H9 (cell line): ENCODE measurements around the gene OR4D10. TPM values are rescaled to one million over a fixed set of nuclear protein-coding genes. Genes with fewer than 3 reads are reported as not detected.

Experiments used
- DNase-seq: peaks from one replicate; pipeline ENCODE4 v3.0.0-alpha.2; 2017
- H2AFZ ChIP-seq: one replicate; pipeline ENCODE4 v1.6.1; 2013; ENCODE audit warnings: mild to moderate bottlenecking, low read length, control low read depth, moderate library complexity
- H2AK5ac ChIP-seq: 2 replicates; pipeline ENCODE4 v1.6.1; 2013; ENCODE audit warnings: low read length, control low read depth, mixed read lengths; ENCODE audit not compliant: insufficient read length
- H2BK120ac ChIP-seq: one replicate; pipeline ENCODE4 v1.6.1; 2013; ENCODE audit warnings: low read depth, mild to moderate bottlenecking, low read length, control low read depth, inconsistent platforms; ENCODE audit not compliant: poor library complexity, severe bottlenecking
- H2BK12ac ChIP-seq: 2 replicates; pipeline ENCODE4 v1.6.1; 2013; ENCODE audit warnings: low read length, control low read depth, mixed read lengths, low read depth; ENCODE audit not compliant: insufficient read length
- H2BK15ac ChIP-seq: 2 replicates; pipeline ENCODE4 v1.6.1; 2013; ENCODE audit warnings: low read depth, low read length, control low read depth
- H2BK20ac ChIP-seq: one replicate; pipeline ENCODE4 v1.6.1; 2013; ENCODE audit warnings: low read depth, mild to moderate bottlenecking, low read length, control low read depth, inconsistent platforms; ENCODE audit not compliant: poor library complexity, severe bottlenecking
- H2BK5ac ChIP-seq: 2 replicates; pipeline ENCODE4 v1.6.1; 2013; ENCODE audit warnings: low read length, control low read depth, mixed read lengths; ENCODE audit not compliant: insufficient read length
- H3K14ac ChIP-seq: 2 replicates; pipeline ENCODE4 v1.6.1; 2013; ENCODE audit warnings: low read length, control low read depth; ENCODE audit not compliant: insufficient read depth
- H3K18ac ChIP-seq: 2 replicates; pipeline ENCODE4 v1.6.1; 2013; ENCODE audit warnings: low read depth, mild to moderate bottlenecking, mixed read lengths, low read length, control low read depth; ENCODE audit not compliant: insufficient read length
- H3K23ac ChIP-seq: 2 replicates; pipeline ENCODE4 v1.6.1; 2013; ENCODE audit warnings: low read length, control low read depth, mixed read lengths, low read depth; ENCODE audit not compliant: insufficient read length
- H3K23me2 ChIP-seq: 2 replicates; pipeline ENCODE4 v1.6.1; 2013; ENCODE audit warnings: low read depth, mild to moderate bottlenecking, mixed read lengths, low read length, control low read depth; ENCODE audit not compliant: insufficient read length, poor library complexity, severe bottlenecking
- H3K27ac ChIP-seq: 2 replicates; pipeline ENCODE4 v1.5.1; 2013; ENCODE audit warnings: low read length, control low read depth, mixed read lengths, low read depth; ENCODE audit not compliant: insufficient read length
- H3K27me3 ChIP-seq: 2 replicates; pipeline ENCODE4 v1.6.1; 2013; ENCODE audit warnings: low read length, control low read depth, inconsistent platforms; ENCODE audit not compliant: insufficient read depth
- H3K4ac ChIP-seq: 2 replicates; pipeline ENCODE4 v1.6.1; 2013; ENCODE audit warnings: low read depth, mild to moderate bottlenecking, control low read depth, inconsistent platforms, low read length, moderate library complexity
- H3K4me1 ChIP-seq: 2 replicates; pipeline ENCODE4 v1.6.1; 2013; ENCODE audit warnings: low read length, control low read depth, inconsistent platforms; ENCODE audit not compliant: insufficient read depth
- H3K4me2 ChIP-seq: 2 replicates; pipeline ENCODE4 v1.6.1; 2013; ENCODE audit warnings: low read length, control low read depth, mixed read lengths; ENCODE audit not compliant: insufficient read length, insufficient read depth
- H3K56ac ChIP-seq: 2 replicates; pipeline ENCODE4 v1.6.1; 2013; ENCODE audit warnings: low read depth, mild to moderate bottlenecking, mixed read lengths, low read length, control low read depth; ENCODE audit not compliant: insufficient read length
- H3K79me1 ChIP-seq: 2 replicates; pipeline ENCODE4 v1.6.1; 2013; ENCODE audit warnings: low read depth, mild to moderate bottlenecking, moderate library complexity, low read length, control low read depth, inconsistent platforms; ENCODE audit not compliant: insufficient read depth, poor library complexity, severe bottlenecking
- H3K79me2 ChIP-seq: 2 replicates; pipeline ENCODE4 v1.6.1; 2013; ENCODE audit warnings: low read length, control low read depth, inconsistent platforms; ENCODE audit not compliant: insufficient read depth
- H3K9ac ChIP-seq: 2 replicates; pipeline ENCODE4 v1.6.1; 2013; ENCODE audit warnings: low read length, control low read depth, mixed read lengths; ENCODE audit not compliant: insufficient read length; ENCODE audit errors: extremely low read depth
- H3K9me3 ChIP-seq: one replicate; pipeline ENCODE4 v1.6.1; 2013; ENCODE audit warnings: low read depth, low read length, inconsistent platforms; ENCODE audit not compliant: control insufficient read depth
- H3T11ph ChIP-seq: one replicate; pipeline ENCODE4 v1.6.1; 2013; ENCODE audit warnings: mild to moderate bottlenecking, low read length, control low read depth, inconsistent platforms
- H4K20me1 ChIP-seq: one replicate; pipeline ENCODE4 v1.6.1; 2013; ENCODE audit not compliant: control insufficient read depth, insufficient read length, insufficient read depth
- H4K5ac ChIP-seq: 2 replicates; pipeline ENCODE4 v1.6.1; 2013; ENCODE audit warnings: low read depth, mild to moderate bottlenecking, mixed read lengths, low read length, control low read depth; ENCODE audit not compliant: insufficient read length
- H4K8ac ChIP-seq: replicated peaks from 2 replicates; pipeline ENCODE4 v1.6.1; 2013; ENCODE audit warnings: low read length, control low read depth, mixed read lengths, low read depth; ENCODE audit not compliant: insufficient read length
- H4K91ac ChIP-seq: 2 replicates; pipeline ENCODE4 v1.6.1; 2013; ENCODE audit warnings: low read depth, mild to moderate bottlenecking, moderate library complexity, mixed read lengths, low read length, control low read depth; ENCODE audit not compliant: insufficient read length
- H3K27ac Mint-ChIP-seq, 3 experiments: 2 replicates in 2 of 3; 3 replicates in 1 of 3; pipeline ENCODE4 v1.8.0; 2020 to 2021; ENCODE audit warnings: mixed read lengths in 3 of 3, mild to moderate bottlenecking in 1 of 3, moderate library complexity in 1 of 3
- H3K27me3 Mint-ChIP-seq: 2 replicates; pipeline ENCODE4 v1.8.0; 2021; ENCODE audit warnings: low read depth, mild to moderate bottlenecking, moderate library complexity, mixed read lengths
- H3K36me3 Mint-ChIP-seq, 3 experiments: 2 replicates in 2 of 3; 3 replicates in 1 of 3; pipeline ENCODE4 v1.8.0; 2020 to 2021; ENCODE audit warnings: low read depth in 3 of 3, mixed read lengths in 3 of 3; ENCODE audit not compliant: insufficient read depth in 1 of 3
- H3K4me1 Mint-ChIP-seq, 2 experiments: 2 replicates each; pipeline ENCODE4 v1.8.0; 2020; ENCODE audit warnings: mixed read lengths in 2 of 2
- H3K4me3 Mint-ChIP-seq, 2 experiments: 2 replicates in 1 of 2; 3 replicates in 1 of 2; pipeline ENCODE4 v1.8.0; 2020 to 2021; ENCODE audit warnings: mild to moderate bottlenecking in 2 of 2, mixed read lengths in 2 of 2, moderate library complexity in 1 of 2
- H3K9me3 Mint-ChIP-seq, 2 experiments: 2 replicates in 1 of 2; 3 replicates in 1 of 2; pipeline ENCODE4 v1.8.0; 2020; ENCODE audit warnings: mild to moderate bottlenecking in 2 of 2, mixed read lengths in 2 of 2, moderate library complexity in 1 of 2
- WGBS: extraction: QIAGEN DNeasy Blood & Tissue Kit; methylation state at CpG from one replicate; pipeline ENCODE4 v1.1.7; 2013; ENCODE audit warnings: missing lambda C conversion rate, low lambda C conversion rate, mixed read lengths; ENCODE audit not compliant: insufficient read length; ENCODE audit errors: extremely low coverage; 5-methylcytosine and 5-hydroxymethylcytosine counted together
- total RNA-seq: library from RNA; stranded (reverse); gene quantifications from 2 replicates; pipeline ENCODE4 v1.2.1, GENCODE V29; 2021
- TF ChIP-seq, protein P1 (sequence below): fragments of 200-600 bp; sonication (generic); conservative IDR thresholded peaks from 3 replicates; pipeline ENCODE4 v1.8.0; 2021; ENCODE audit warnings: antibody characterized with exemption, mild to moderate bottlenecking

OR4D10 gene
- total RNA-seq, 1 experiment from 2014 or later: not detected

GRCh38 chr11:59425131-59425530, 48.0 kb upstream of the OR4D10 start:
- no peak overlapping the region for H3K14ac ChIP-seq
- Mint-ChIP-seq H3K4me1 (peaks cover 26 to 28% of the 10 kb centered on the region in 2 experiments), H3K4me3 (no peak overlapping the region; a peak in 1 of 5 replicates), H3K36me3 (no peaks in the 10 kb centered on the region), H3K27me3 (no peaks in the 10 kb centered on the region), H3K27ac (no peak overlapping the region), H3K9me3 (peaks cover 0 to 4% of the 10 kb centered on the region in 2 experiments; a peak in 4 of 5 replicates)
- no peak overlapping the region for H2BK15ac ChIP-seq
- no peak overlapping the region for H4K91ac ChIP-seq
- no peak overlapping the region for H2BK12ac ChIP-seq
- no peaks in the 10 kb centered on the region for H4K20me1 ChIP-seq
- no peaks in the 10 kb centered on the region for H3K23me2 ChIP-seq
- no peak overlapping the region for H3K23ac ChIP-seq
- DNase-seq: no peak
- no peak overlapping the region for H2BK5ac ChIP-seq
- H3K18ac ChIP-seq: no peak overlapping the region
- H3K79me1 ChIP-seq: no peaks in the 10 kb centered on the region
- no peak overlapping the region for H3K56ac ChIP-seq
- no CpG with 5 or more reads among the region's 4 CpGs for WGBS
- H3K27ac ChIP-seq: no peak overlapping the region
- no peak overlapping the region for H3K9ac ChIP-seq
- no peak overlapping the region for H4K5ac ChIP-seq
- H2AFZ ChIP-seq: no peak overlapping the region
- H3K27me3 ChIP-seq: no peaks in the 10 kb centered on the region
- no peak overlapping the region for H2BK20ac ChIP-seq
- H3K4ac ChIP-seq: no peak overlapping the region
- peaks cover 5% of the 10 kb centered on the region; the same call in 1 of the 2 replicates for H3K4me1 ChIP-seq
- no peak overlapping the region for H2AK5ac ChIP-seq
- no peak overlapping the region for H4K8ac ChIP-seq
- H3K4me2 ChIP-seq: no peak overlapping the region
- TF ChIP-seq, protein P1, sequence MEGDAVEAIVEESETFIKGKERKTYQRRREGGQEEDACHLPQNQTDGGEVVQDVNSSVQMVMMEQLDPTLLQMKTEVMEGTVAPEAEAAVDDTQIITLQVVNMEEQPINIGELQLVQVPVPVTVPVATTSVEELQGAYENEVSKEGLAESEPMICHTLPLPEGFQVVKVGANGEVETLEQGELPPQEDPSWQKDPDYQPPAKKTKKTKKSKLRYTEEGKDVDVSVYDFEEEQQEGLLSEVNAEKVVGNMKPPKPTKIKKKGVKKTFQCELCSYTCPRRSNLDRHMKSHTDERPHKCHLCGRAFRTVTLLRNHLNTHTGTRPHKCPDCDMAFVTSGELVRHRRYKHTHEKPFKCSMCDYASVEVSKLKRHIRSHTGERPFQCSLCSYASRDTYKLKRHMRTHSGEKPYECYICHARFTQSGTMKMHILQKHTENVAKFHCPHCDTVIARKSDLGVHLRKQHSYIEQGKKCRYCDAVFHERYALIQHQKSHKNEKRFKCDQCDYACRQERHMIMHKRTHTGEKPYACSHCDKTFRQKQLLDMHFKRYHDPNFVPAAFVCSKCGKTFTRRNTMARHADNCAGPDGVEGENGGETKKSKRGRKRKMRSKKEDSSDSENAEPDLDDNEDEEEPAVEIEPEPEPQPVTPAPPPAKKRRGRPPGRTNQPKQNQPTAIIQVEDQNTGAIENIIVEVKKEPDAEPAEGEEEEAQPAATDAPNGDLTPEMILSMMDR: no peak
- H3K9me3 ChIP-seq: no peaks in the 10 kb centered on the region
- H3K79me2 ChIP-seq: no peaks in the 10 kb centered on the region
- no peak overlapping the region for H3T11ph ChIP-seq
- no peak overlapping the region for H2BK120ac ChIP-seq
